Fibroblast of lung (primary cell): ENCODE measurements around the gene KCNIP3. TPM values are rescaled to one million over a fixed set of nuclear protein-coding genes. Genes with fewer than 3 reads are reported as not detected.

ENCODE experiments used
- DNase-seq, 2 donors: peaks; one replicate each; pipeline versions ENCODE4 v3.0.0 to v3.0.0-alpha.2; 2010; ENCODE audit warnings: low read depth in 2 of 2
- H2AFZ ChIP-seq: 2 replicates; pipeline ENCODE4 v1.5.1; 2012; ENCODE audit warnings: low read length, control low read depth, inconsistent platforms
- H3K27ac ChIP-seq: 2 replicates; pipeline ENCODE4 v1.5.1; 2011; ENCODE audit warnings: low read length, control low read depth; ENCODE audit not compliant: insufficient read depth
- H3K27me3 ChIP-seq: 2 replicates; pipeline ENCODE4 v1.5.1; 2011; ENCODE audit warnings: mild to moderate bottlenecking, low read length; ENCODE audit not compliant: control insufficient read depth, insufficient read depth
- H3K36me3 ChIP-seq: 2 replicates; pipeline ENCODE4 v1.5.1; 2011; ENCODE audit warnings: low read length; ENCODE audit not compliant: control insufficient read depth, insufficient read depth
- H3K4me1 ChIP-seq: 2 replicates; pipeline ENCODE4 v1.5.1; 2011; ENCODE audit warnings: low read length; ENCODE audit not compliant: control insufficient read depth, insufficient read depth; ENCODE audit errors: extremely low read depth
- H3K4me2 ChIP-seq: 2 replicates; pipeline ENCODE4 v1.5.1; 2011; ENCODE audit warnings: low read length, control low read depth; ENCODE audit not compliant: insufficient read depth; ENCODE audit errors: extremely low read depth
- H3K4me3 ChIP-seq, 4 experiments: fragments of 200-600 bp in 1 of 4; sonication (generic) in 1 of 4; replicated peaks in 1 of 4; 2 replicates each; pipeline ENCODE4 v1.5.1; 2011 to 2016; ENCODE audit warnings: low read length in 4 of 4, low read depth in 3 of 4, mild to moderate bottlenecking in 3 of 4, control low read depth in 2 of 4, inconsistent platforms in 1 of 4, mixed read lengths in 1 of 4; ENCODE audit not compliant: insufficient read depth in 1 of 4; ENCODE audit errors: control extremely low read depth in 1 of 4
- H3K79me2 ChIP-seq: 2 replicates; pipeline ENCODE4 v1.5.1; 2012; ENCODE audit warnings: mild to moderate bottlenecking, low read length, inconsistent platforms; ENCODE audit not compliant: control insufficient read depth, insufficient read depth
- H3K9ac ChIP-seq: 2 replicates; pipeline ENCODE4 v1.5.1; 2011; ENCODE audit warnings: mild to moderate bottlenecking, low read length, control low read depth; ENCODE audit not compliant: insufficient read depth
- H3K9me3 ChIP-seq: 2 replicates; pipeline ENCODE4 v1.5.1; 2012; ENCODE audit warnings: low read depth, low read length; ENCODE audit not compliant: control insufficient read depth, insufficient read depth
- H4K20me1 ChIP-seq: 2 replicates; pipeline ENCODE4 v1.5.1; 2011; ENCODE audit warnings: low read length; ENCODE audit not compliant: control insufficient read depth, insufficient read depth; ENCODE audit errors: extremely low read depth
- CTCF ChIP-seq, 2 donors: IDR thresholded peaks in 1 of 2; conservative IDR thresholded peaks in 1 of 2; 1 replicate in 1 of 2; 2 replicates in 1 of 2; pipeline ENCODE4 v1.5.1; 2011 to 2012; ENCODE audit warnings: low read length in 2 of 2, control low read depth in 1 of 2, inconsistent platforms in 1 of 2, low read depth in 1 of 2, mild to moderate bottlenecking in 1 of 2
- EZH2 ChIP-seq: IDR thresholded peaks from 2 replicates; pipeline ENCODE4 v1.5.1; 2012; ENCODE audit warnings: low read length, control low read depth, mild to moderate bottlenecking; ENCODE audit errors: missing control alignments
- polyA plus RNA-seq, 2 donors: library from polyadenylated mRNA; depleted of rRNA in 1 of 2; stranded (reverse) in 1 of 2; unstranded in 1 of 2; fragments of >200 nt; gene quantifications; 2 replicates each; pipeline ENCODE4 v1.2.1, GENCODE V29; 2011 to 2012; ENCODE audit warnings: missing spikeins in 1 of 2
- total RNA-seq: library from RNA; depleted of rRNA; stranded (reverse); fragments of >200 nt; gene quantifications from 2 replicates; pipeline ENCODE4 v1.2.1, GENCODE V29; 2014

KCNIP3 gene
- total and polyA plus RNA-seq, 2 donors (not counting 1 experiment from before 2014, with no cell fraction given), result 0.32 to 1.7 TPM

GRCh38 chr2:95270541-95271081 is 26.5 kb upstream of the KCNIP3 start:
- Histone ChIP-seq H3K79me2 (no peaks in the 10 kb centered on the region), H3K4me1 (no peaks in the 10 kb centered on the region), H4K20me1 (no peaks in the 10 kb centered on the region), H3K9me3 (no peaks in the 10 kb centered on the region), H3K4me2 (no peak overlapping the region), H3K4me3 (no peak overlapping the region), H2AFZ (no peak overlapping the region), H3K27me3 (no peaks in the 10 kb centered on the region), H3K27ac (no peak overlapping the region), H3K36me3 (no peaks in the 10 kb centered on the region), H3K9ac (no peak overlapping the region)
- no peak for DNase-seq
- TF ChIP-seq EZH2 (no peak), CTCF (conservative IDR thresholded peaks at IDR 0.05 in 1 of 2, IDR thresholded peaks at IDR 0.05 in 1 of 2; ENCODE audit: low read depth in 1 of 2, low read length in 2 of 2) (no peak)

GRCh38 chr2:95271381-95271971 is 25.7 kb upstream of the KCNIP3 start:
- H3K79me2 ChIP-seq, result no peaks in the 10 kb centered on the region
- H3K4me2 ChIP-seq, result no peak overlapping the region
- H2AFZ ChIP-seq, result no peak overlapping the region
- H3K9me3 ChIP-seq, result no peaks in the 10 kb centered on the region
- TF ChIP-seq EZH2 (no peak), CTCF (conservative IDR thresholded peaks at IDR 0.05 in 1 of 2, IDR thresholded peaks at IDR 0.05 in 1 of 2; ENCODE audit: low read depth in 1 of 2, low read length in 2 of 2) (no peak)
- H4K20me1 ChIP-seq, result no peaks in the 10 kb centered on the region
- H3K4me1 ChIP-seq, result no peaks in the 10 kb centered on the region
- H3K27me3 ChIP-seq, result no peaks in the 10 kb centered on the region
- no peak for DNase-seq
- no peaks in the 10 kb centered on the region for H3K36me3 ChIP-seq
- H3K4me3 ChIP-seq, result no peak overlapping the region
- H3K27ac ChIP-seq, result no peak overlapping the region
- no peak overlapping the region for H3K9ac ChIP-seq

- H3K27me3 ChIP-seq, result no peaks in the 10 kb centered on the region
- no peak for DNase-seq
- H3K4me3 ChIP-seq, result no peak overlapping the region
- no peak for TF ChIP-seq CTCF (conservative IDR thresholded peaks at IDR 0.05 in 1 of 2, IDR thresholded peaks at IDR 0.05 in 1 of 2; ENCODE audit: low read depth in 1 of 2, low read length in 2 of 2)
- no peak for TF ChIP-seq EZH2
- no peak overlapping the region for H3K4me2 ChIP-seq
- no peaks in the 10 kb centered on the region for H4K20me1 ChIP-seq
- no peak overlapping the region for H3K9ac ChIP-seq
- H3K27ac ChIP-seq, result no peak overlapping the region
- H3K4me1 ChIP-seq, result no peaks in the 10 kb centered on the region
- no peaks in the 10 kb centered on the region for H3K9me3 ChIP-seq
- no peaks in the 10 kb centered on the region for H3K36me3 ChIP-seq
- H2AFZ ChIP-seq, result no peak overlapping the region
- no peaks in the 10 kb centered on the region for H3K79me2 ChIP-seq
These were observed 24.8 kb upstream of the KCNIP3 start for GRCh38 chr2:95272299-95272751.
